Neural cell (in vitro differentiated cells): ENCODE measurements around the gene DMXL1. TPM values are rescaled to one million over a fixed set of nuclear protein-coding genes. Genes with fewer than 3 reads are reported as not detected.

ENCODE experiments used
- H2AFZ ChIP-seq: fragments of 200-600, 300-800 bp; sonication (generic), shearing (Covaris generic); 2 replicates; pipeline ENCODE4 v1.6.0; 2014; ENCODE audit warnings: low read depth, mild to moderate bottlenecking, antibody characterized with exemption, low read length, moderate library complexity
- H3F3A ChIP-seq: fragments of 200-600 bp; shearing (Covaris generic); 2 replicates; pipeline ENCODE4 v1.6.1; 2016; ENCODE audit warnings: mild to moderate bottlenecking, moderate library complexity, mixed read lengths, antibody characterized with exemption, low read length; ENCODE audit not compliant: insufficient read depth, poor library complexity, severe bottlenecking
- H3K27ac ChIP-seq: fragments of 200-600, 300-800 bp; sonication (generic), shearing (Covaris generic); 2 replicates; pipeline ENCODE4 v1.5.1; 2014; ENCODE audit warnings: mild to moderate bottlenecking, low read length, moderate library complexity
- H3K27me3 ChIP-seq: fragments of 300-800, 200-600 bp; sonication (generic), shearing (Covaris generic); 2 replicates; pipeline ENCODE4 v1.6.0; 2014; ENCODE audit warnings: mild to moderate bottlenecking, low read depth, low read length, moderate library complexity; ENCODE audit not compliant: insufficient read depth
- H3K36me3 ChIP-seq: fragments of 300-800, 200-600 bp; sonication (generic), shearing (Covaris generic); 2 replicates; pipeline ENCODE4 v1.5.1; 2014; ENCODE audit warnings: mild to moderate bottlenecking, antibody characterized with exemption, low read length, moderate library complexity; ENCODE audit not compliant: insufficient read depth
- H3K4me2 ChIP-seq: fragments of 300-800, 200-600 bp; sonication (generic), shearing (Covaris generic); 2 replicates; pipeline ENCODE4 v1.6.0; 2014; ENCODE audit warnings: mild to moderate bottlenecking, low read length
- H3K4me3 ChIP-seq: fragments of 300-800, 200-600 bp; sonication (generic), shearing (Covaris generic); 2 replicates; pipeline ENCODE4 v1.5.1; 2014; ENCODE audit warnings: mild to moderate bottlenecking, low read length, moderate library complexity
- H3K79me2 ChIP-seq: fragments of 200-600 bp; shearing (Covaris generic); replicated peaks from 2 replicates; pipeline ENCODE4 v1.6.0; 2014; ENCODE audit warnings: mild to moderate bottlenecking, low read length, moderate library complexity; ENCODE audit not compliant: insufficient read depth
- H3K9ac ChIP-seq: fragments of 300-800, 200-600 bp; sonication (generic), shearing (Covaris generic); 2 replicates; pipeline ENCODE4 v1.6.1; 2016; ENCODE audit warnings: mild to moderate bottlenecking, low read length, mixed read lengths
- H3K9me2 ChIP-seq: fragments of 200-600 bp; shearing (Covaris generic); 2 replicates; pipeline ENCODE4 v1.6.1; 2016; ENCODE audit warnings: mild to moderate bottlenecking, low read length, mixed read lengths; ENCODE audit not compliant: insufficient read depth
- H3K9me3 ChIP-seq: fragments of 200-600, 300-800 bp; sonication (generic), shearing (Covaris generic); 2 replicates; pipeline ENCODE4 v1.6.1; 2016; ENCODE audit warnings: mild to moderate bottlenecking, mixed run types, low read length, moderate library complexity, mixed read lengths
- H4K20me1 ChIP-seq: fragments of 200-600 bp; shearing (Covaris generic); 2 replicates; pipeline ENCODE4 v1.6.1; 2016; ENCODE audit warnings: mild to moderate bottlenecking, mixed run types; ENCODE audit not compliant: insufficient read depth
- CTCF ChIP-seq: fragments of 450-650 bp; IDR thresholded peaks from 2 replicates; pipeline ENCODE4 v1.5.1; 2014; ENCODE audit warnings: antibody characterized with exemption, mild to moderate bottlenecking, moderate library complexity; ENCODE audit not compliant: poor library complexity, severe bottlenecking
- EP300 ChIP-seq: fragments of 450-650 bp; conservative IDR thresholded peaks from 2 replicates; pipeline ENCODE4 v1.6.1; 2014; ENCODE audit warnings: antibody characterized with exemption, mild to moderate bottlenecking, moderate library complexity; ENCODE audit not compliant: poor library complexity, severe bottlenecking
- EZH2 ChIP-seq: fragments of 200-600, 300-800 bp; shearing (Covaris generic), sonication (generic); IDR thresholded peaks from 2 replicates; pipeline ENCODE4 v1.6.1; 2014; ENCODE audit warnings: antibody characterized with exemption, low read length, borderline replicate concordance, mild to moderate bottlenecking; ENCODE audit not compliant: insufficient read depth, poor library complexity, severe bottlenecking
- MXI1 ChIP-seq: fragments of 450-650 bp; conservative IDR thresholded peaks from 2 replicates; pipeline ENCODE4 v1.6.1; 2014; ENCODE audit warnings: antibody characterized with exemption, mild to moderate bottlenecking; ENCODE audit not compliant: poor library complexity, severe bottlenecking
- POLR2AphosphoS5 ChIP-seq: IDR thresholded peaks from 2 replicates; pipeline ENCODE4 v1.6.1; 2012
- RAD21 ChIP-seq: fragments of 450-650 bp; conservative IDR thresholded peaks from 2 replicates; pipeline ENCODE4 v1.6.1; 2014; ENCODE audit warnings: antibody characterized with exemption, mild to moderate bottlenecking, moderate library complexity
- REST ChIP-seq: IDR thresholded peaks from 2 replicates; pipeline ENCODE4 v1.6.1; 2012; ENCODE audit warnings: borderline replicate concordance
- SMC3 ChIP-seq: fragments of 450-650 bp; conservative IDR thresholded peaks from 2 replicates; pipeline ENCODE4 v1.6.1; 2014; ENCODE audit warnings: antibody characterized with exemption, mild to moderate bottlenecking, moderate library complexity; ENCODE audit not compliant: poor library complexity
- TAF1 ChIP-seq: IDR thresholded peaks from 2 replicates; pipeline ENCODE4 v1.6.1; 2012; ENCODE audit warnings: low read depth
- polyA plus RNA-seq: library from polyadenylated mRNA; depleted of rRNA; stranded (reverse); fragments of >200 nt; gene quantifications from 2 replicates; pipeline ENCODE4 v1.2.3, GENCODE V29; 2014

The DMXL1 gene
- polyA plus RNA-seq, 1 donor from 2014 or later: 46.9 TPM

GRCh38 chr5:119291877-119292276 lies 221.0 kb downstream of the DMXL1 start:
- no peaks in the 10 kb centered on the region for H3K27me3 ChIP-seq
- TF ChIP-seq RAD21 (no peak), MXI1 (no peak), SMC3 (no peak), EZH2 (no peak), REST (no peak), TAF1 (no peak), CTCF (no peak), POLR2AphosphoS5 (no peak), EP300 (no peak)
- H4K20me1 ChIP-seq: no peaks in the 10 kb centered on the region
- no peak overlapping the region for H3K9ac ChIP-seq
- H3K9me2 ChIP-seq: no peaks in the 10 kb centered on the region
- no peak overlapping the region for H3K4me2 ChIP-seq
- no peak overlapping the region for H3K4me3 ChIP-seq
- no peak overlapping the region for H3K27ac ChIP-seq
- no peaks in the 10 kb centered on the region for H3K36me3 ChIP-seq
- no peak overlapping the region for H2AFZ ChIP-seq
- H3F3A ChIP-seq: no peaks in the 10 kb centered on the region
- H3K79me2 ChIP-seq: no peaks in the 10 kb centered on the region
- no peaks in the 10 kb centered on the region for H3K9me3 ChIP-seq

- Histone ChIP-seq H3K4me3 (no peak overlapping the region), H3K79me2 (no peaks in the 10 kb centered on the region), H3F3A (no peaks in the 10 kb centered on the region), H3K27me3 (no peaks in the 10 kb centered on the region), H4K20me1 (no peaks in the 10 kb centered on the region), H3K9ac (no peak overlapping the region), H2AFZ (no peak overlapping the region), H3K9me3 (no peaks in the 10 kb centered on the region), H3K9me2 (no peaks in the 10 kb centered on the region), H3K36me3 (no peaks in the 10 kb centered on the region), H3K27ac (no peak overlapping the region), H3K4me2 (no peak overlapping the region)
- TF ChIP-seq RAD21 (no peak), TAF1 (no peak), SMC3 (no peak), CTCF (no peak), POLR2AphosphoS5 (no peak), EP300 (no peak), REST (no peak), EZH2 (no peak), MXI1 (no peak)
Measured at GRCh38 chr5:119292701-119293515, 222.0 kb downstream of the DMXL1 start.
